Stimulated activated naive CD4-positive, alpha-beta T cell treated with Interleukin-2 at 50 U/mL for 16 hours (primary cell): ENCODE measurements around the gene KCNH3.

Source experiments
- DNase-seq: peaks from one replicate; lab custom pipeline; 2025; lab: John Stamatoyannopoulos, UW

KCNH3 gene

DNA sequence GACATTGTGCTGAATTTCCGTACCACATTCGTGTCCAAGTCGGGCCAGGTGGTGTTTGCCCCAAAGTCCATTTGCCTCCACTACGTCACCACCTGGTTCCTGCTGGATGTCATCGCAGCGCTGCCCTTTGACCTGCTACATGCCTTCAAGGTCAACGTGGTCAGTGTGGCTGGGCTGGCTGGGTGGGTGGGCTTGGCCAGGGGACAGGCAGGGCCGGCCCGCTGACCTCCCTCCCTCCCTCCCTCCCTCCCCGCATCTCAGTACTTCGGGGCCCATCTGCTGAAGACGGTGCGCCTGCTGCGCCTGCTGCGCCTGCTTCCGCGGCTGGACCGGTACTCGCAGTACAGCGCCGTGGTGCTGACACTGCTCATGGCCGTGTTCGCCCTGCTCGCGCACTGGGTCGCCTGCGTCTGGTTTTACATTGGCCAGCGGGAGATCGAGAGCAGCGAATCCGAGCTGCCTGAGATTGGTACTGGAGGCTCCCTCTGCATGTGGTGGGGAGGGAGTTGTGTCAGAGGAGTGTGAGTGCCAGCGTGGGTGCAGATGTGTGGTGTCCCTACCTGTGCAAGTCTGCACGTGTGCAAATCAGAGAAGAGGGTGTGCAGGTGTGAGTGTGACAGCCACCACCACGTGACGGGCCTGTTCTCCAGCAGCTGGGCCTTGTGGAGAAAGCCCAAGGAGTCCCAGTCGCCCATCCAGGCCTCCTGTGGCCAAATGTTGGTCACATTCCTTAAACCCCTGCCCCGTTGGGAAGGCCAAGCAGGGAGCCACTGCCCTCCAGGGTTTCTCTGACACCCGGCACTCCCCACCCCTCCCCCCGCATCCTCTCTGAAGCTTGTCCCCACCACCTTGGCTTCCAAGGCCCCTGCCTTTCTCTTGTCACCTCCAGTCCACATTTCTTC lies 5.3 kb downstream of the KCNH3 start:
- DNase-seq = no peak

DNA sequence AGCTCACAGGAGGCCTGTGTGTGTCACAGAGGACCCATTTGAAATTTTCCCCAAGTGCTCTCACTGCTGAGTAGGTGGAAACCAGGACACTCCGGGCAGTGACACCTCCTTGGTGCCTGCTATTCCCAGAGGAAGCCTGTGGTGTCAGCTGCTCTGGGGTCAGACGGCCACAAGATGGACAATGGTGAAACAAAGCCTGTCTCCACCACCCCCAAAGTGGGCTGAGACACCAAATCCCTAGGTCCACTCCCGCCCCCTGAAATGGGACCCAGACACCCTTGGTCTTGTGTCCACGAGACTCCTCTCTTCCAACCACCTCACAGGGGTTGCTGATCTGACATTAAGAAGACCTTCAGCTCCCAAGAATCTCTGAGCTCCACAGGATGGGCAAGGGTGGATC lies 7.0 kb downstream of the KCNH3 start:
- no peak for DNase-seq

DNA sequence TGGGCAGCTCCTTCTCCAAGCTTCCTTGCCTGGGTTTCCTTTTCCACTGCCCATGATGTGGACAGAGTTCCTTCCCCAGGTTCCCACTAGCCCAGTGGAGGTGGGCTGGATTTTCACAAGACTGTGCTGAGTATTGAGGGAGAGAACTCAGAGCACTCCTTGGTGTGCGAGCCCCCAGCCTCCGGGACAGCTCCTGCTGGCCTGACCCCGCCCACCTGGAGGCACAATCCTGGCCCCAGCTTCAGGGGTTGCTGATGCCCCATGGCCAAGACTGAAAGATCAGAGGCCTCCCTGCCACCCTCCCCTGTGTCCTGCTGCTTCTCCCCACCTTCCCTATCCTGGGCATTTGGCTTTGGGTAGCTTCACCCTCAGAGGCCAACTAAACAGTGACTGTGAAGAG lies 7.7 kb downstream of the KCNH3 start:
- DNase-seq = no peak

DNA sequence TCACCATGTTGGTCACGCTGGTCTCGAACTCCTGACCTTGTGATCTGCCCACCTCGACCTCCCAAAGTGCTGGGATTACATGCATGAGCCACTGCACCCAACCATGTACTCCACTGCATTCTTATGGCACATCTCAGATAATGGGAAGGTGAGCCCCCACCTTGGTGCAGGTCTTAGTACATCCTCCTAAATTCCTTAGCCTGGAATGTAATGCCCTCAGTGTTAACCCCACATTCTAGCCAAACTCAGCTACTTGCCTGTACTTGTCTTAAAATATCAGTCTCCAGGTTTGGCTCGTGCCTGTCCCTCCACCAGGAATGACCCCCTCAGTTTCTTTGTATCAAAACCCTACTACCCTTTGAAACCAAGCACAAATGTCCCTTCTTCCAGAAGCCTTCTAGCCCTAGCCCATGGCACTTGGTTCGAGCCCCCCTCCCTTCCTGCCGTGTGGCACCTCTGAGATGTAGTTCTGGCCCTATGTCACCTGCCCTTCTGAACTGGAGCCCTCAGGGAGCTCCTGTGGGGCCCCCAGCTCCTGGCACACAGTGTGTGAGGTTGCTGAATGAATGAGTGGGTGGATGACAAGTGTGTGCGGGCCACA lies 8.4 kb downstream of the KCNH3 start:
- no peak for DNase-seq

DNA sequence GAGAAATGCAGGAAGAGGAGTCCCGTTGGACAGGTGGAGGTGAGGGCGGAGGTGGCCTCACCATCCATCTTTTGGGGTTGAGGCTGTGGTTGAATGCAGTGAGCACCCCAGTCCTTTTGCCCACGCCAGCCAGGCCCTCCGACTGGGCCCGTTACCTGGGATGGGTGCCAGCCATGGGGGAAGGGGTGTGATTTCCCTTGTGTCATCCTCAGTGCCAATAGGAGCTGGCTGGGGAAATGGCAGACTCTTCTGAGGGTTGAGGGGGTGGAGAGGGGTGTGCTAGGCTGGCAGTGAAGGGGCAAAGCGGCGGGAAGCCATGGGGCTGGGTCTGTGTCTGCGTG lies 9.6 kb downstream of the KCNH3 start:
- no peak for DNase-seq

DNA sequence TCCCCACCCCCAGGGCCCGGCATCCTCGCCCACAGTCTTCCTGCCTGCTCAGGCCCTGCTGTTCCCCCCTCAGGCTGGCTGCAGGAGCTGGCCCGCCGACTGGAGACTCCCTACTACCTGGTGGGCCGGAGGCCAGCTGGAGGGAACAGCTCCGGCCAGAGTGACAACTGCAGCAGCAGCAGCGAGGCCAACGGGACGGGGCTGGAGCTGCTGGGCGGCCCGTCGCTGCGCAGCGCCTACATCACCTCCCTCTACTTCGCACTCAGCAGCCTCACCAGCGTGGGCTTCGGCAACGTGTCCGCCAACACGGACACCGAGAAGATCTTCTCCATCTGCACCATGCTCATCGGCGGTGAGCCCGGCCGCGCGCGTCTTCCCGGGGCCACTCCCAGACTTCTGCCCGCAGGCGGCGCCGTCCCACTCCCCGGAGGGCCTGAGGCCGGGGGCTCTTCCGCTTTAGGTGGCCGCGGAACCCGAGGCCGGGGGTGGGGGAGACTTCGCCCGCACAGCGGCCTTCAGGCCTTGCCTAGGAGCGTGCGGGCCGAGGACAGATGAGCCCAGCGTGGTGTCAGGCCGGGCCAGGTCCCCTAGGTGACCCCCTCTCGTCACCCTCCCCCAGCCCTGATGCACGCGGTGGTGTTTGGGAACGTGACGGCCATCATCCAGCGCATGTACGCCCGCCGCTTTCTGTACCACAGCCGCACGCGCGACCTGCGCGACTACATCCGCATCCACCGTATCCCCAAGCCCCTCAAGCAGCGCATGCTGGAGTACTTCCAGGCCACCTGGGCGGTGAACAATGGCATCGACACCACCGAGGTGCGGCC lies 10.2 kb downstream of the KCNH3 start:
- DNase-seq = no peak

DNA sequence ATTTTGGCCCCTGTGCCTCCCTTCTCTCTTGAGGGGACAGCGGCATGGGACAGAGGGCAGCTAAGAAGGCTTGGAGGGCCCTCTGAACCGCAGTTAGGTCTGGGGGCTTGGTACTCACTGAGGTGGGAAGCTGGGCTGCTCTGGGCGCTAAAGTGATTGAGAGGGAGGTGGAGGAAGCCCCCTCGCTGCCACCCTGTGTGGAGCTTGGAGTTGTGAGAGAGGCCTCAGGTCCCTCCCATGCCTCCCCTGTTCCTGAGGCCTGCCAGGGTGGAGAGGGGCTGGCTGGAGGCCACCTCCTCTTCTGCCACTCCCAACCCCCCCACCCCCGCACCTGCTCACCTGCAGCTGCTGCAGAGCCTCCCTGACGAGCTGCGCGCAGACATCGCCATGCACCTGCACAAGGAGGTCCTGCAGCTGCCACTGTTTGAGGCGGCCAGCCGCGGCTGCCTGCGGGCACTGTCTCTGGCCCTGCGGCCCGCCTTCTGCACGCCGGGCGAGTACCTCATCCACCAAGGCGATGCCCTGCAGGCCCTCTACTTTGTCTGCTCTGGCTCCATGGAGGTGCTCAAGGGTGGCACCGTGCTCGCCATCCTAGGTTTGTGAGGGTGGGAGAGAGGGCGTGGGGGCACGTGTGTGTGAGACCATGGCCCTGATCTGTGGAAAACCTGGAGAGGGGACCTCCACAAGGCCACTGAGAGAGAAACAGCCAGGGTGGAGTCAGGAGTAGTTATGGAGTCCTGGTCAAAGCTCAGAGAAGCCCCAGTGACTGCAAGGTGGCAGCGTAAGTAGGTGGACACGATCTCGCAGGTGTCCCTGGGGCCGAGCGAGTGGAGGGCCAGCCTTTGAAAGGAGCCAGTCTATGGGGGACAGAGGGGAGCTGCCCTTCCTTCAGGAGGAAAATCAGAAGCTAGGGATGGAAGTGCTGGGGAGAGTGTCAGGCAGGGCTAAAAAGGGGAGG lies 11.2 kb downstream of the KCNH3 start:
- no peak for DNase-seq

DNA sequence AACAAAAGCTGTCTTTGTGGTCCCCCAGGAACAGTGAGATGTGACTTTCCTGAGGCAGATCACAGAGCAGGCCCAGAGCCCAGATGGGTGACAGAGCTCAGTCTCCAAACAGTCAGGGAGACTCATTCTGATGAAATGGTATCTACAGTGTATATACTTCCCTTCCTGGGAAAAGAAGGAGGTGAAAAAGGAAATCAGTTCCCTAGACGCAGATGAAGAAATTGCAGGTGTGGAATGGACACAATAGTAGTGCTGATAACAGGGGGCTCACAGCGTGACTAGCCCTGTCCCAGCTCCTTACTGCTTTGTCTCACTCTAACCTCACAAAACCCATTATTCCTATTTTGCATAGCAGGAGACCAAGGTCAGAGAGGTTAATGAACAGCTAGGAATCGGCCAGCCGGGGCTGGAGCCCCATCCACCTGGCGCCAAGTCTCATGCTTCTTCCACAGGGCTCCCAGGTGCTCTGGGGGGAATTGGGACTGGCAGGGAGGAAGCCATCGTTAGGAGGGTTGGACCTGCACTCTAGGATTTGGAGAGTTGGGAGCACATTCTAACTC lies 11.9 kb downstream of the KCNH3 start:
- no peak for DNase-seq

DNA sequence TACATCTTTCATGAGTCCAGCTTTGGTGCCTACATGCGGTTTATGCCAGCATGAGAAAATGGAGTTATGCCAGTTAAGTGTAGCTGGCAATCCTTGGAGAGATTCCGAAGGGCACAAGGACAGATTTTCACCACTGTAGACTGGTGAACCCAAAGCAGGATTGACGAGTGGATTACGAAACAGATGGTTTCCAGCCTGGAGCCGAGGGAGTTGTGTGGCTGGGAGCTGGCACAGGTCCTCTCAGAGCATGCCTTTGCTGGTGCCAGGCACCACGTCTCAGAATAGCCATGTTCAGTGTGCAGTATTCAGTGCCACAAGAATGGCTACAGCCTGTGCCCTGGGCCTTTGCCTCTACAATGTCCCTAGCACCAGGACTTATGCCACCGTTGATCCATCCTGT lies 13.2 kb downstream of the KCNH3 start:
- no peak for DNase-seq

DNA sequence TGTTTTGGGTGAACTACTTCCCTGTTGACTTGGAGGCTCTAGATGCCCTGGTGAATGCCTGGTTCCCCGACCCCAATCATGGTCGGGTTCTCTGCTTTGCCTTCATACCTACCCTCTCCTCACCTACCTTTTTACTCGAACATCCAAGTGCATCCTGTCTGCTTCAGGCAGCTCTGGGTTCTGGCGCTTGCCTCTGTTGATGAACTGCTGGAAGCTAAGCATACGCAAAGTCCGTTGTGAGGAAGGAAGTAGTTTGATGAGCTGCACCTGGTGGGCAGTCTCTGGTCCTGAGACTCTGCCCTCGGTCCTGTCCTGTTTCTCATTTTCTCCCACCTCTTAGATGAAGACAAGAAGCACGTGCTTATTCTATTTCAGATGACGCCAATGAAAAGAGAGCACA lies 13.6 kb downstream of the KCNH3 start:
- DNase-seq = no peak

DNA sequence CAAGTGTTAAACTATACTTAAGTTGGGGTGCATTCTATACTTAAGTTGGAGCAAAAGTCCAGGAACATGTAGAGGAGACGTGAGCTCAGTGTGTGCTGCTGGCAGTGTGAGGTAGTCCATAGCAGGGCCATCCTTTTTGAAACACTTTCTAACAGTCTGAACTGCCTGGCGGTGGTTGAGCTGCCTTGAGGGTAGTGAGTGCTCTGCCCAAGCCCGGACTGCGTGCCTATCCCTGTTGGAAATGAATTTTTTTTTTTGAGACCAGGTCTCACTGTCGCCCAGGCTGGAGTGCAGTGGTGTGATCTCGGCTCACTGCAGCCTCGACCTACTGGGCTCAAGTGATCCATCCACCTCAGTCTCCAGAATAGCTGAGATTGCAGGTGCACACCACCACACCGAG lies 14.1 kb downstream of the KCNH3 start:
- DNase-seq = no peak

DNA sequence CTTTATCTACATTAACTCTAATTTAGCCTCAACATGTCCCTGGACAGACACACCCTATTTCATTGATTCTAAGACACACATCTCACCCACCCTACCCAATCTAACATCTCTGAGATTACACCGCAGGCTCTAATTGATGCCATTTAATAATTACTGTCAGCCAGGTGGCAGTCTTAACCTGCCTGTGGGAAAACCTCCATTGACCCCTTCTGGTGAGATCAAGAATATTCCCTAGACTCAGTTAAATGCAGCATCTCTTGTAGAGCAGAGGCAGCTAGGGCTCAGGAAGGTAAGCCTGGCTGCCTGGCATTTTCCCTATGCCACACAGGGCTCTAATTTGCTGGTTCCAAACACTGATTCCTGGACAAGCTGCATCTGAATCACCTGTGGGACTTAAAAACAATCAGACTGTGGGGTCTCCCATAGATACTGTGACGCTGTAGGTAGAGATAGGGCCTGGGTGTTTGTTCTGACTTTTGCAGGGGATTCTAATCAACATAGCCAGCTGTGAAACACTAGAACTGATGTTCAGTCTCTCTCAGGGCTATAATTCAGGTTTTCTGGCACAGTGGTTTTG lies 14.8 kb downstream of the KCNH3 start:
- no peak for DNase-seq

DNA sequence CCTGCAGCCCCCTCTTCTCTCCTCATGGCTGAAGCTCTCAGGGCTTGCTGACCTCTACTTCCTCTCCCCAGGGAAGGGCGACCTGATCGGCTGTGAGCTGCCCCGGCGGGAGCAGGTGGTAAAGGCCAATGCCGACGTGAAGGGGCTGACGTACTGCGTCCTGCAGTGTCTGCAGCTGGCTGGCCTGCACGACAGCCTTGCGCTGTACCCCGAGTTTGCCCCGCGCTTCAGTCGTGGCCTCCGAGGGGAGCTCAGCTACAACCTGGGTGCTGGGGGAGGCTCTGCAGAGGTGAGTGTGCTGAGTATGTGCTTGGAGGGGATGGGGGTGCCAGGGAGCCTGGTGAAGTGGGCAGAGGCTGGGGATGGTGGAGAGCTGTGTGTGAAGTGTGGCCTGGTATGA lies 15.4 kb downstream of the KCNH3 start:
- no peak for DNase-seq

DNA sequence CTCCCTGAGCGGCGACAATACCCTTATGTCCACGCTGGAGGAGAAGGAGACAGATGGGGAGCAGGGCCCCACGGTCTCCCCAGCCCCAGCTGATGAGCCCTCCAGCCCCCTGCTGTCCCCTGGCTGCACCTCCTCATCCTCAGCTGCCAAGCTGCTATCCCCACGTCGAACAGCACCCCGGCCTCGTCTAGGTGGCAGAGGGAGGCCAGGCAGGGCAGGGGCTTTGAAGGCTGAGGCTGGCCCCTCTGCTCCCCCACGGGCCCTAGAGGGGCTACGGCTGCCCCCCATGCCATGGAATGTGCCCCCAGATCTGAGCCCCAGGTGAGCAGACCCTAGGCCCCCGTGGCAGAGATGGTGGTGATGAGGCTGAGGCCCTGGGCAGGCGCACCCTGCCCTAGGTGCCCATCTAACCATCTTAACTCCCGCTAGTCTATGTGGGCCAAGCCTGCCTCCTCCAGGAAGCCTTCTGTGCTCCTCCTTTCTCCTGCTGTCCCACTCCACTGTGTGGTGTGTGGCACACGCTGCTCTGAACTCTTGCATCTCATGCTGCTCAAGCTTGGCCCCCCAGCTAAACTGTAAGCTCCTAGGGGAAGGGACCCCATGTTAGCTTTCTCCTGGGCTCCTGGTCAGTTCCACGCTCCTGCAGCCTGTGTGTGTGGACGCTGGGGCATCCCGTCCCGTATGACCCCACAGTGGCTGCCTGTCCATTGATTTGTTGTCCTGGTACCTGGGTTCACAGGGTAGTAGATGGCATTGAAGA lies 17.0 kb downstream of the KCNH3 start:
- no peak for DNase-seq

DNA sequence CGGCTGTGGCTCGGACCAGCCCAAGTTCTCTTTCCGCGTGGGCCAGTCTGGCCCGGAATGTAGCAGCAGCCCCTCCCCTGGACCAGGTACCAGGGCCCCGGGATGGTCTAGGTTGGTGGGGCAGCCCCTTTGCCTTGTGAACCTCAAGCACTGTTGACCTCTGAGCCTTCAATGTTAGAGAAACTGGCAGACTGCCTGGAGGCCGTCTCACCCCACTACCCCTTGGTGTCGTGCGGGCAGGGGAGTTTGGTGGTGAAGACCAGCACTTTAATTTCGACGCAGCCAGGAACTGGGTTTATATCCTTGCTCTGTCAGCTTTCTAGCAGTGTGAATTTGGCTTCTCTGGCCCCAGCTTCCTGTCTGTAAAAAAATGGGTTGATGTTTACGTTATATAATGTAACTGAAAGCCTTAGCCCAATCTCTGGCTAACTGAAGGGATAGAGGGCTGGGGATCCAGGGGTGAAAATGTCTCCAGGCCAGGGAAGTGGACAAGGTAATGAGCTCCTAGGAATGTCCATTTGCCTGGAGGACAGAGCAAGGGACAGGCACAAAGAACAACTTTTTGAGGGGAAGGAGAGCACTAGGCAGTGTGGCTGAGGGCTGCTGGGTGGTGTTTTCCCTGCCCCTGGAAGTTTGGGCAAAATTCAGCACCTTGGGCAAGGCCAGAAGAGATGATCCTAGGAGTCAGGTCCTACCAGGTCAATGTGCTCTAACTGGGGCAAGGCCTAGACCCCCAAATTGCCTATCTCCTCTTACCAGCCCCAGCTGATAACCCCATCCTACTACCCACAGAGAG lies 17.8 kb downstream of the KCNH3 start:
- DNase-seq = no peak

DNA sequence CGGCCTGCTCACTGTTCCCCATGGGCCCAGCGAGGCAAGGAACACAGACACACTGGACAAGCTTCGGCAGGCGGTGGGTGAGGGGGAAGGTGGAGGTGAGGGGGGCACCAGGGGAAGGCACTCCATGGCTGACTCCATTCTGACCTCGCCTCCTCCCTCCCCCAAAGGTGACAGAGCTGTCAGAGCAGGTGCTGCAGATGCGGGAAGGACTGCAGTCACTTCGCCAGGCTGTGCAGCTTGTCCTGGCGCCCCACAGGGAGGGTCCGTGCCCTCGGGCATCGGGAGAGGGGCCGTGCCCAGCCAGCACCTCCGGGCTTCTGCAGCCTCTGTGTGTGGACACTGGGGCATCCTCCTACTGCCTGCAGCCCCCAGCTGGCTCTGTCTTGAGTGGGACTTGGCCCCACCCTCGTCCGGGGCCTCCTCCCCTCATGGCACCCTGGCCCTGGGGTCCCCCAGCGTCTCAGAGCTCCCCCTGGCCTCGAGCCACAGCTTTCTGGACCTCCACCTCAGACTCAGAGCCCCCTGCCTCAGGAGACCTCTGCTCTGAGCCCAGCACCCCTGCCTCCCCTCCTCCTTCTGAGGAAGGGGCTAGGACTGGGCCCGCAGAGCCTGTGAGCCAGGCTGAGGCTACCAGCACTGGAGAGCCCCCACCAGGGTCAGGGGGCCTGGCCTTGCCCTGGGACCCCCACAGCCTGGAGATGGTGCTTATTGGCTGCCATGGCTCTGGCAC lies 18.5 kb downstream of the KCNH3 start:
- no peak for DNase-seq

DNA sequence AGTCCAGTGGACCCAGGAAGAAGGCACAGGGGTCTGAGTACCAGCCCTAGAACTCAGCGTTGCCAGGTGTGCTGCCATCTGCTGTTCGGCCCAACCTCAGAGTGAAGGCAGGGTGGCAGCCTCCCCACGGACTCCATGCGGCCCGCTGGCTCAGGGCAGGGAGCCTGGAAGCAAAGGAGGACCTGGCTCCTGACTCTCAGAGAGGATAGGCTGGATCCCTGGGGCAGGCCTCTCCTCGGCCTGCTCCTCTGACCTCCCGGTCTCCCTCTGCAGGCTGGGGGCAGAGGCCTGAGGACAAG lies 19.0 kb downstream of the KCNH3 start:
- DNase-seq = no peak

DNA sequence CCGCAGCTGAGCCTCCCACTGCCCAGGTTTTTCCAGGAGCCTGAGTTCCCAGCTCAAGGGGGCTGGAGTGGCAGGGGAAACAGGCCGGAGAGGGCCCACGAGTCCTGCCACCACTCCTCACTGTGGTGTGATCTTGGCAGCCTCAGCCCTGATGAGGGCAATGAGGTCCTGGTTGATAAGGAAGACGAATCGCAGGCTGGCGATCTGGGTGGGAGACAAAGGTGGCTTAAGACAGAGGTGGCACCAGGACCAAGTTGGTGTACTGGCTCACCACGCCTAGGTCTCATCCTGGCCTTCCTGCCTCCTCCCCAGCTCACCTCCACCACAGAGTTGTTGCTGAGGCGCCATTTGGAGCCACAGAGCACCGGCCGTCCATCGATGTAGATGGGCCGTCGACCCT lies 19.7 kb downstream of the KCNH3 start:
- no peak for DNase-seq

DNA sequence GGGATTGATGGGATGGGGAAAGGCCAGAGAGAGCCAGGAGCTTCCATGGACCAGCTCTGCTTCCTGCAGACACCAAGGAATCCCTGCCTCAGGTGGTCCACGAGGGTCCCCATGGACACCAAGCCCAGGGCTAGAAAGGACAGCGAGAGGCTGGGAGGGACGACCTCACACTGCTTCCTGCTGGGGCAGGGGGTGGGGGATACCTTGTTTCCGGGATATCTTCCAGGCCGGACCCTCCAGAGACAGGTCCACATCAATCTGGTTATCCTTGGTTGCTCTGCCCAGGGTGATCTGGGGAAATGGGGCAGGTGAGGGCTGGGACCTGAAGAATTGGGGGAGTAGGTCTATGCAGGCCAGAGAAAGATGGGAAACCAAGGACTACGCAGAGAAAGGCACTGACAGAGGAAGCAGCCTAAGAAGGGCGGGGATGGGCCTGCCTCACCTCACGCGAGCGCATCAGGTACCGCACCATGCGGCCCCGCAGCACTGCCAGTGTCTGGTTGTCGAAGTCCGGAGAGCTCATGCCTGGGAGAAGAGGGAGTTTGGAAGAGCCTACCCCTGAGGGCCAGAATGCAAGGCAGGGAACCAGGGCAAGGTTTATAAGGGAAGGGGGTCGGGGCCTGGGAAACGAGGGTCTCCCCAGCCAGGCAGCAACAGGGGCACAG lies 20.3 kb downstream of the KCNH3 start:
- DNase-seq = no peak
